BJ (cell line): ENCODE results near the gene ASAP2. TPM values are rescaled to one million over a fixed set of nuclear protein-coding genes. Genes with fewer than 3 reads are reported as not detected.
"Not testable (repeated sequence)": the region's sequence is repeated elsewhere in the genome, so short reads cannot be mapped to it uniquely, and the experiment has no call there.

Experiments used
- CTCF ChIA-PET: fragments of 350-600 bp; formaldehyde crosslinking; extraction: SDS; loops from one replicate; lab custom pipeline; 2021; ENCODE audit warnings: antibody characterized with exemption, inconsistent platforms; lab: Yijun Ruan, JAX
- POLR2A ChIA-PET: fragments of 300-600 bp; sonication (Branson Sonifier 250); formaldehyde crosslinking; extraction: SDS; loops from one replicate; lab custom pipeline; 2021; ENCODE audit warnings: antibody characterized with exemption; lab: Charles Lee
- DNase-seq: peaks from one replicate; pipeline ENCODE4 v3.0.0-alpha.2; 2011; ENCODE audit warnings: low read depth
- H3K27me3 ChIP-seq: 2 replicates; pipeline ENCODE4 v1.6.0; 2011; ENCODE audit warnings: low read length; ENCODE audit not compliant: control insufficient read depth, insufficient read depth
- H3K36me3 ChIP-seq: 2 replicates; pipeline ENCODE4 v1.5.1; 2011; ENCODE audit warnings: low read length; ENCODE audit not compliant: control insufficient read depth, insufficient read depth
- H3K4me3 ChIP-seq: 2 replicates; pipeline ENCODE4 v1.5.1; 2011; ENCODE audit warnings: low read depth, mild to moderate bottlenecking, control low read depth, low read length
- CTCF ChIP-seq: IDR thresholded peaks from 2 replicates; pipeline ENCODE4 v1.5.1; 2011; ENCODE audit warnings: low read depth, mild to moderate bottlenecking, control low read depth, inconsistent platforms, low read length, moderate library complexity; ENCODE audit not compliant: insufficient read depth
- polyA plus RNA-seq: library from polyadenylated mRNA; depleted of rRNA; stranded (reverse); fragments of >200 nt; gene quantifications from 2 replicates; pipeline ENCODE4 v1.2.3, GENCODE V29; 2011

ASAP2 gene
- polyA plus RNA-seq, 1 experiment = 14.1 TPM

- Histone ChIP-seq H3K36me3 (no peaks in the 10 kb centered on the region; the same call in 1 of the 2 replicates), H3K4me3 (no peak overlapping the region), H3K27me3 (no peaks in the 10 kb centered on the region)
- no peak for DNase-seq
- TF ChIP-seq CTCF = no peak
- ChIA-PET POLR2A (no interaction called here), CTCF (no interaction called here)
Measured at GRCh38 chr2:9215680-9216079, 9.1 kb downstream of the ASAP2 start.

- CTCF ChIA-PET, DNase-seq, H3K36me3 ChIP-seq, POLR2A ChIA-PET, H3K27me3 ChIP-seq, H3K4me3 ChIP-seq: not testable (repeated sequence)
Measured at GRCh38 chr2:9216143-9216542, 9.5 kb downstream of the ASAP2 start.

- POLR2A ChIA-PET = no interaction called here
- no peaks in the 10 kb centered on the region; the same call in 1 of the 2 replicates for H3K36me3 ChIP-seq
- no peak overlapping the region for H3K4me3 ChIP-seq
- DNase-seq = no peak
- TF ChIP-seq CTCF = no peak
- CTCF ChIA-PET = interaction anchor here (0.9 to 1.6 kb wide), 2 partner anchors 10 to 115 kb away, joined by 3 to 7 read pairs; no protein-coding TSS in a partner anchor
- no peaks in the 10 kb centered on the region for H3K27me3 ChIP-seq
Measured at GRCh38 chr2:9217838-9218770, 11.5 kb downstream of the ASAP2 start.

GRCh38 chr2:9219027-9219445, 12.4 kb downstream of the ASAP2 start:
- ChIA-PET CTCF (interaction anchor here (1.6 kb wide), 1 partner anchor 11 kb away, joined by 7 read pairs; no protein-coding TSS in a partner anchor), POLR2A (no interaction called here)
- no peak for TF ChIP-seq CTCF
- no peak for DNase-seq
- Histone ChIP-seq H3K4me3 (no peak overlapping the region), H3K36me3 (no peaks in the 10 kb centered on the region; the same call in 1 of the 2 replicates), H3K27me3 (no peaks in the 10 kb centered on the region)

- no peaks in the 10 kb centered on the region; the same call in 1 of the 2 replicates for H3K36me3 ChIP-seq
- no peak overlapping the region for H3K4me3 ChIP-seq
- POLR2A ChIA-PET = no interaction called here
- CTCF ChIA-PET = no interaction called here
- TF ChIP-seq CTCF = no peak
- DNase-seq = no peak
- no peaks in the 10 kb centered on the region for H3K27me3 ChIP-seq
Measured at GRCh38 chr2:9220201-9220600, 13.6 kb downstream of the ASAP2 start.
